GM12878 (cell line): Measurements from ENCODE around the gene NLRC3. TPM values are rescaled to one million over a fixed set of nuclear protein-coding genes. Genes with fewer than 3 reads are reported as not detected.

Experiments used
- ATAC-seq: fragments of 200-7000 bp; cut with Tn5 transposase; 3 replicates; pipeline ENCODE4 v1.9.1; 2020; ENCODE audit warnings: mild to moderate bottlenecking, moderate library complexity
- BruUV-seq: library from RNA; stranded (reverse); fragments of 400-500 nt; replicated peaks from 2 replicates; lab custom pipeline; 2021; lab: Mats Ljungman, UMichigan
- CTCF ChIA-PET: fragments of 300-600 bp; sonication (Branson Sonifier 250); formaldehyde crosslinking; extraction: SDS; loops from one replicate; lab custom pipeline; 2021; ENCODE audit warnings: inconsistent platforms; lab: Yijun Ruan, JAX
- POLR2A ChIA-PET: fragments of 350-600 bp; formaldehyde crosslinking; extraction: SDS; loops from one replicate; lab custom pipeline; 2021; ENCODE audit warnings: inconsistent platforms; lab: Charles Lee
- RAD21 ChIA-PET: fragments of 300-600 bp; sonication (Branson Sonifier 250); formaldehyde crosslinking; loops from one replicate; lab custom pipeline; 2023; ENCODE audit warnings: antibody characterized with exemption; ENCODE audit not compliant: unreplicated experiment; lab: Charles Lee
- SMC1A ChIA-PET: fragments of 300-600 bp; sonication (Branson Sonifier 250); formaldehyde crosslinking; loops from one replicate; lab custom pipeline; 2023; ENCODE audit not compliant: unreplicated experiment, uncharacterized antibody; lab: Charles Lee
- DNase-seq: peaks from one replicate; pipeline ENCODE4 v3.0.0-alpha.2; 2011; ENCODE audit warnings: low read depth, low spot score
- FAIRE-seq: peaks from 3 replicates; lab custom pipeline; 2011; peaks lifted over from hg19 to GRCh38; lab: Jason Lieb, UNC
- H2AFZ ChIP-seq: 2 replicates; pipeline ENCODE4 v1.6.0; 2011; ENCODE audit warnings: low read depth, low read length, control low read depth; ENCODE audit not compliant: control insufficient read depth
- H3K27ac ChIP-seq: 2 replicates; pipeline ENCODE4 v1.5.1; 2011; ENCODE audit warnings: control low read depth; ENCODE audit not compliant: control insufficient read depth, insufficient read depth
- H3K27me3 ChIP-seq, 2 experiments: replicated peaks in 1 of 2; 2 replicates each; pipeline versions ENCODE4 v1.6.0 to v1.6.1; 2011; ENCODE audit warnings: low read length in 1 of 2; ENCODE audit not compliant: control insufficient read depth in 2 of 2, insufficient read depth in 2 of 2
- H3K36me3 ChIP-seq, 2 experiments: 2 replicates each; pipeline ENCODE4 v1.5.1; 2011; ENCODE audit warnings: low read length in 1 of 2; ENCODE audit not compliant: control insufficient read depth in 2 of 2, insufficient read depth in 2 of 2
- H3K4me1 ChIP-seq: 2 replicates; pipeline ENCODE4 v1.6.1; 2011; ENCODE audit warnings: mild to moderate bottlenecking, low read length, moderate library complexity, mixed read lengths; ENCODE audit not compliant: control insufficient read depth, insufficient read depth
- H3K4me2 ChIP-seq: 2 replicates; pipeline ENCODE4 v1.6.0; 2011; ENCODE audit warnings: control low read depth; ENCODE audit not compliant: control insufficient read depth, insufficient read depth
- H3K4me3 ChIP-seq: fragments of 200-600 bp; sonication (generic); 2 replicates; pipeline ENCODE4 v1.5.1; 2016
- H3K79me2 ChIP-seq: 2 replicates; pipeline ENCODE4 v1.6.0; 2011; ENCODE audit warnings: low read length; ENCODE audit not compliant: control insufficient read depth, insufficient read depth
- H3K9ac ChIP-seq: 2 replicates; pipeline ENCODE4 v1.8.0; 2011; ENCODE audit warnings: low read length, control low read depth, mixed read lengths; ENCODE audit not compliant: control insufficient read depth, insufficient read depth
- H3K9me3 ChIP-seq: replicated peaks from 3 replicates; pipeline ENCODE4 v1.5.1; 2011; ENCODE audit warnings: mild to moderate bottlenecking, low read length; ENCODE audit not compliant: control insufficient read depth, insufficient read depth
- H4K20me1 ChIP-seq: 2 replicates; pipeline ENCODE4 v1.6.0; 2011; ENCODE audit not compliant: control insufficient read depth, insufficient read depth
- IKZF2 ChIP-seq, 2 experiments: fragments of 450-650 bp; IDR thresholded peaks; 2 replicates each; pipeline ENCODE4 v1.6.1; 2017; ENCODE audit warnings: mild to moderate bottlenecking in 2 of 2, moderate library complexity in 2 of 2
- KLF5 ChIP-seq: fragments of 450-650 bp; IDR thresholded peaks from 2 replicates; pipeline ENCODE4 v1.6.1; 2014; ENCODE audit warnings: mild to moderate bottlenecking; ENCODE audit not compliant: partially characterized antibody
- RAD51 ChIP-seq: fragments of 450-650 bp; IDR thresholded peaks from 2 replicates; pipeline ENCODE4 v1.6.1; 2016; ENCODE audit warnings: moderate library complexity, mild to moderate bottlenecking, inconsistent platforms
- TBL1XR1 ChIP-seq: IDR thresholded peaks from 2 replicates; pipeline ENCODE4 v1.6.1; 2012; ENCODE audit warnings: low read depth, low read length, improper control_type of control experiment
- ZBED1 ChIP-seq: IDR thresholded peaks from 2 replicates; pipeline ENCODE4 v1.6.1; 2016; ENCODE audit warnings: borderline replicate concordance
- WGBS: methylation state at CpG from one replicate; pipeline ENCODE4 v1.1.6; 2016; ENCODE audit warnings: low lambda C conversion rate; ENCODE audit not compliant: insufficient replicate concordance, insufficient coverage; ENCODE audit errors: missing lambda C conversion rate; 5-methylcytosine and 5-hydroxymethylcytosine counted together
- in situ Hi-C: fragments of 300-500 bp; cut with MboI; formaldehyde crosslinking; loops from 9 replicates; pipeline ENCODE4 v1.14.3; 2018; ENCODE audit warnings: mixed read lengths
- intact Hi-C: fragments of 100-400 bp; cut with micrococcal nuclease; formaldehyde crosslinking; loops from one replicate; pipeline ENCODE4 v1.14.2; 2022; ENCODE audit not compliant: unreplicated experiment
- polyA plus RNA-seq, 11 experiments: library from polyadenylated mRNA; depleted of rRNA in 4 of 11; unstranded in 6 of 11; stranded (reverse) in 5 of 11; fragments of >200 nt; fragmentation: Nextera tagmentation in 4 of 11; fragmentation: Illumina TruSeq in 1 of 11; extraction: Ambion mirVana in 4 of 11; extraction: Trizol in 1 of 11; gene quantifications; 1 replicate in 1 of 11; 2 replicates in 10 of 11; pipeline versions ENCODE4 v1.2.1 to v1.2.3, GENCODE V29; 2011 to 2016; ENCODE audit warnings: inconsistent platforms in 2 of 11, missing spikeins in 2 of 11, low read depth in 1 of 11
- total RNA-seq, 4 experiments: library from RNA; depleted of rRNA in 3 of 4; stranded (reverse); fragments of >200 nt in 3 of 4; fragmentation: Illumina TruSeq in 1 of 4; extraction: Trizol in 1 of 4; gene quantifications; 2 replicates each; pipeline versions ENCODE4 v1.2.1 to v1.2.3, GENCODE V29; 2013 to 2021
- TF ChIP-seq, protein P1 (sequence below): fragments of 450-650 bp; IDR thresholded peaks from 2 replicates; pipeline ENCODE4 v1.6.1; 2016; ENCODE audit warnings: mild to moderate bottlenecking

The NLRC3 gene
- total and polyA plus RNA-seq, 10 of the 15 experiments (the other 5 are each of a cell fraction or from before 2014, with no cell fraction given) = 2.2 to 17.8 (median 7.6) TPM

- no peak for TF ChIP-seq ZBED1
- 0 out of 4 replicates have a peak, but pooled peaks of 1 of the 2 experiments have one; percentile 19 for TF ChIP-seq IKZF2 (IDR thresholded peaks at IDR 0.05)
- TF ChIP-seq RAD51 = peak; percentile 66
- TF ChIP-seq TBL1XR1 = no peak
These were observed 73.7 kb downstream of the NLRC3 start (continued) for GRCh38 chr16:3503523-3503922.

GRCh38 chr16:3501783-3502400 lies 75.3 kb downstream of the NLRC3 start:
- WGBS = 84% methylated on average over 18 of the region's 22 CpGs
- in situ Hi-C loops = no loop called here
- Histone ChIP-seq H3K4me1 (peaks cover 12% of the 10 kb centered on the region), H3K27me3 (no peaks in the 10 kb centered on the region), H3K79me2 (no peaks in the 10 kb centered on the region; the same call in 1 of the 2 replicates)
- ChIA-PET CTCF (interaction anchor here (1.6 kb wide), 1 partner anchor 8 kb away, joined by 4 read pairs; no protein-coding TSS in a partner anchor), SMC1A (interaction anchor here (0.9 kb wide), 1 partner anchor 9 kb away, joined by 5 read pairs; no protein-coding TSS in a partner anchor), POLR2A (no interaction called here), RAD21 (no interaction called here)
- ATAC-seq (no peak), DNase-seq (no peak)
- no TSS peak for BruUV-seq
- no peak for TF ChIP-seq KLF5
- TF ChIP-seq, protein P1, sequence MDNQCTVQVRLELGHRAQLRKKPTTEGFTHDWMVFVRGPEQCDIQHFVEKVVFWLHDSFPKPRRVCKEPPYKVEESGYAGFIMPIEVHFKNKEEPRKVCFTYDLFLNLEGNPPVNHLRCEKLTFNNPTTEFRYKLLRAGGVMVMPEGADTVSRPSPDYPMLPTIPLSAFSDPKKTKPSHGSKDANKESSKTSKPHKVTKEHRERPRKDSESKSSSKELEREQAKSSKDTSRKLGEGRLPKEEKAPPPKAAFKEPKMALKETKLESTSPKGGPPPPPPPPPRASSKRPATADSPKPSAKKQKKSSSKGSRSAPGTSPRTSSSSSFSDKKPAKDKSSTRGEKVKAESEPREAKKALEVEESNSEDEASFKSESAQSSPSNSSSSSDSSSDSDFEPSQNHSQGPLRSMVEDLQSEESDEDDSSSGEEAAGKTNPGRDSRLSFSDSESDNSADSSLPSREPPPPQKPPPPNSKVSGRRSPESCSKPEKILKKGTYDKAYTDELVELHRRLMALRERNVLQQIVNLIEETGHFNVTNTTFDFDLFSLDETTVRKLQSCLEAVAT = peak; percentile 90
- TF ChIP-seq, all 136 proteins: peak for 1
- peak overlapping the region; percentile 66; the same call in 1 of the 2 replicates for H3K9ac ChIP-seq
- H3K9me3 ChIP-seq = no peaks in the 10 kb centered on the region; the same call in 2 of the 3 replicates
- intact Hi-C loops = loop anchor here (5.0 to 10.0 kb wide), 3 partner anchors 40 to 240 kb away; partner anchors contain the start of genes ZNF174 and ZSCAN32
- H3K36me3 ChIP-seq = no peaks in the 10 kb centered on the region
- H3K4me3 ChIP-seq = peak overlapping the region; percentile 85
- no peak overlapping the region for H2AFZ ChIP-seq
- H3K4me2 ChIP-seq = peak overlapping the region; percentile 78
- H4K20me1 ChIP-seq = no peaks in the 10 kb centered on the region
- H3K27ac ChIP-seq = no peak overlapping the region
- no peak for FAIRE-seq
